Psoas muscle (tissue), 8 donors: ENCODE data around the gene CNN2. TPM values are rescaled to one million over a fixed set of nuclear protein-coding genes. Genes with fewer than 3 reads are reported as not detected.

ENCODE experiments used
- ATAC-seq, 4 donors: fragments of 200-7000 bp; cut with Tn5 transposase; one replicate each; pipeline ENCODE4 v1.9.1; 2020; ENCODE audit warnings: moderate library complexity in 3 of 4, mild to moderate bottlenecking in 2 of 4
- DNase-seq, 2 donors: peaks; one replicate each; pipeline ENCODE4 v3.0.0-alpha.2; 2020
- H3K27ac ChIP-seq: fragments of 200-600 bp; one replicate; pipeline ENCODE4 v1.8.0; 2022
- H3K27me3 ChIP-seq, 3 donors: fragments of 200-600 bp in 1 of 3; one replicate each; pipeline versions ENCODE4 v1.6.1 to v1.8.0; 2013 to 2022; ENCODE audit warnings: low read length in 2 of 3, mild to moderate bottlenecking in 2 of 3, moderate library complexity in 1 of 3; ENCODE audit not compliant: insufficient read depth in 3 of 3
- H3K36me3 ChIP-seq, 2 donors: fragments of 200-600 bp in 1 of 2; one replicate each; pipeline versions ENCODE4 v1.6.1 to v1.8.0; 2013 to 2022; ENCODE audit warnings: low read depth in 1 of 2, mild to moderate bottlenecking in 1 of 2, moderate library complexity in 1 of 2; ENCODE audit not compliant: insufficient read depth in 1 of 2
- H3K4me1 ChIP-seq: fragments of 200-600 bp; one replicate; pipeline ENCODE4 v1.8.0; 2022
- H3K4me3 ChIP-seq: fragments of 200-600 bp; one replicate; pipeline ENCODE4 v1.8.0; 2022; ENCODE audit warnings: mild to moderate bottlenecking
- H3K9me3 ChIP-seq: fragments of 200-600 bp; one replicate; pipeline ENCODE4 v1.8.0; 2022
- WGBS, 3 donors: extraction: QIAGEN DNeasy Blood & Tissue Kit; methylation state at CpG; one replicate each; pipeline versions ENCODE4 v1.1.6 to v1.1.7; 2013; 5-methylcytosine and 5-hydroxymethylcytosine counted together
- intact Hi-C, 2 donors: fragments of 100-400 bp; cut with DNase I; formaldehyde crosslinking; loops; one replicate each; pipeline versions ENCODE4 v1.11.0 to v1.14.2; 2022
- polyA plus RNA-seq, 3 donors: library from polyadenylated mRNA; stranded (reverse); fragments of 200-250 nt; gene quantifications; one replicate each; pipeline ENCODE4 v1.2.3, GENCODE V29; 2013
- total RNA-seq, 4 donors: library from RNA; stranded (reverse); fragmentation: NEBNext Ultra II Directional in 2 of 4; extraction: Animal tissue kit (Norgen Biotek cat#: 25700) in 2 of 4; gene quantifications; one replicate each; pipeline versions ENCODE4 v1.2.1 to v1.2.4, GENCODE V29; 2021 to 2023
- TF ChIP-seq, protein P1 (sequence below): fragments of 200-600 bp; IDR thresholded peaks from one replicate; pipeline ENCODE4 v1.8.0; 2022; ENCODE audit warnings: antibody characterized with exemption
- donor health status: healthy with polysubstance abuse.
- donor health status: DM: no; HTN: no; CAD: no; lungs with moderate emphysema.
- donor health status: Bipolar disorder and iron deficiency.
- donor health status: healthy.
- donor health status: DM: yes; HTN: yes; CAD: no.
- donor health status: DM: no; HTN: no; CAD: no.
- donor health status: DM: no; HTN: no; CAD: no.
- donor health status: DM: yes; HTN: yes; CAD: no.

CNN2 gene
- total and polyA plus RNA-seq, 7 donors, result 1.7 to 9.5 (median 6.3) TPM

DNA sequence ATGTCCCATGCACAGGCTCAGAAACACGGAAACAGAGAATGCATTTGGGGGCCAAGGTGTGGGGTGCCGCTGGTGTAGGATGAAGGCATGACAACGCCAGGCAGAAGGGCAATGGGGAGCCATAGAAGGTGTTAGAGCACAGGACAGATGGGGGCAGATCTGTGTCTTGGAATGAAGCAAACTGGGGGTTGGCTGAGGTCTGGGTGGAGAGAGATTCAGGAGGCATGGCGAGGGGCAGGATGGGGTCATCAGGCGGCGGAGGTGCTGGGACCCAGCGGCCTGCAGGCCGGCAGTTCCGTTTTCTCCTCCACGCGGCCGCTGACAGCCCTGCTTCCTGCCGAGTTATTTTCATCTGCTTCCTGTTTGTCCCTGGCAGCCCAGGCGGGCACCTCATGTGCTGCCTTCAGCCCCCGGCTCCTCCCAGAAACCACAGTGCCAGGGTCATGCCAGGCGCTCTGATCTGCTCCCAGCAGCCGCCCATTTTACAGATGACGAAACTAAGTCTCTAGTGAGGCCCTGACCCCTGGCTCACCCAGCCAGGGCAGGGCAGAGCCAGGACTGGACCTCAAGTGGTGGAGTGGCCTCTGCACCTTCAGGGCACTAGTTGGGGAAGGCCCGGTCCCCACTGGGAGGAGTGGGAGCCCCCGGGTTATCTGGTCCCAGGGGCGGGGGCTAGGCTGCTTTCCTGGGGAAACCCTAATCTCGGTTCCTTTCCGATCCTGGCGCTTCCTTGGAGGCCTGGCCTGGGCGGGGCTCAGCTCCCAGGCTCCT is 42.8 kb downstream of the CNN2 start:
- Histone ChIP-seq H3K36me3 (no peaks in the 10 kb centered on the region), H3K4me1 (peaks cover 23% of the 10 kb centered on the region), H3K4me3 (peak overlapping the region; percentile 53), H3K27ac (no peak overlapping the region), H3K9me3 (no peaks in the 10 kb centered on the region), H3K27me3 (peaks cover 0 to 79% (median 39%) of the 10 kb centered on the region in 3 donors)
- 50 to 62% (median 58%) methylated on average over 21 to 25 of the region's 25 CpGs for WGBS, 3 donors
- peak; percentile 67 to 83 for DNase-seq
- TF ChIP-seq, protein P1, sequence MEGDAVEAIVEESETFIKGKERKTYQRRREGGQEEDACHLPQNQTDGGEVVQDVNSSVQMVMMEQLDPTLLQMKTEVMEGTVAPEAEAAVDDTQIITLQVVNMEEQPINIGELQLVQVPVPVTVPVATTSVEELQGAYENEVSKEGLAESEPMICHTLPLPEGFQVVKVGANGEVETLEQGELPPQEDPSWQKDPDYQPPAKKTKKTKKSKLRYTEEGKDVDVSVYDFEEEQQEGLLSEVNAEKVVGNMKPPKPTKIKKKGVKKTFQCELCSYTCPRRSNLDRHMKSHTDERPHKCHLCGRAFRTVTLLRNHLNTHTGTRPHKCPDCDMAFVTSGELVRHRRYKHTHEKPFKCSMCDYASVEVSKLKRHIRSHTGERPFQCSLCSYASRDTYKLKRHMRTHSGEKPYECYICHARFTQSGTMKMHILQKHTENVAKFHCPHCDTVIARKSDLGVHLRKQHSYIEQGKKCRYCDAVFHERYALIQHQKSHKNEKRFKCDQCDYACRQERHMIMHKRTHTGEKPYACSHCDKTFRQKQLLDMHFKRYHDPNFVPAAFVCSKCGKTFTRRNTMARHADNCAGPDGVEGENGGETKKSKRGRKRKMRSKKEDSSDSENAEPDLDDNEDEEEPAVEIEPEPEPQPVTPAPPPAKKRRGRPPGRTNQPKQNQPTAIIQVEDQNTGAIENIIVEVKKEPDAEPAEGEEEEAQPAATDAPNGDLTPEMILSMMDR, result no peak
- peak in 2 of 4 donors; percentile 21 to 35 for ATAC-seq
- intact Hi-C loops, result no loop called here

DNA sequence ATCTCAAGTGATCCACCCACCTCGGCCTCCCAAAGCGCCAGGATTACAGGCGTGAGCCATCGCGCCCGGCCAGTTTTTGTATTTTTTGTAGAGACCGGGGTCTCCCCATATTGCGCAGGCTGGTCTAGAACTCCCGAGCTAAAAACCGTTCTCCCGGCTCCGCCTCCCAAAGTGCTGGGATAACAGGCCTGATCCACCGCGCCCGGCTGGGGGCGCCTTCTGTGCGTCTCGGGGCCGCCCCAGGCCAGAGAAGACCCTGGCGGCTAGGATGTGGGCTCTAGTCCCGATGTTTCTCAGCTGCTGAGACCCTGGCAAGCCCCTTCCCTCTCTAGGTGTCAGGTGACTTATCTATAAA is 44.1 kb downstream of the CNN2 start:
- no peak for ATAC-seq
- no peaks in the 10 kb centered on the region for H3K9me3 ChIP-seq
- no peak overlapping the region for H3K4me3 ChIP-seq
- TF ChIP-seq, protein P1, result no peak
- H3K27ac ChIP-seq, result no peak overlapping the region
- WGBS, 3 donors, result 8 to 12% (median 9%) methylated on average over 19 to 21 of the region's 21 CpGs
- H3K4me1 ChIP-seq, result peaks cover 14% of the 10 kb centered on the region
- peaks cover 0 to 69% (median 39%) of the 10 kb centered on the region in 3 donors for H3K27me3 ChIP-seq
- intact Hi-C loops, result no loop called here
- peak in 1 of 2 donors; percentile 37 for DNase-seq
- no peaks in the 10 kb centered on the region for H3K36me3 ChIP-seq

DNA sequence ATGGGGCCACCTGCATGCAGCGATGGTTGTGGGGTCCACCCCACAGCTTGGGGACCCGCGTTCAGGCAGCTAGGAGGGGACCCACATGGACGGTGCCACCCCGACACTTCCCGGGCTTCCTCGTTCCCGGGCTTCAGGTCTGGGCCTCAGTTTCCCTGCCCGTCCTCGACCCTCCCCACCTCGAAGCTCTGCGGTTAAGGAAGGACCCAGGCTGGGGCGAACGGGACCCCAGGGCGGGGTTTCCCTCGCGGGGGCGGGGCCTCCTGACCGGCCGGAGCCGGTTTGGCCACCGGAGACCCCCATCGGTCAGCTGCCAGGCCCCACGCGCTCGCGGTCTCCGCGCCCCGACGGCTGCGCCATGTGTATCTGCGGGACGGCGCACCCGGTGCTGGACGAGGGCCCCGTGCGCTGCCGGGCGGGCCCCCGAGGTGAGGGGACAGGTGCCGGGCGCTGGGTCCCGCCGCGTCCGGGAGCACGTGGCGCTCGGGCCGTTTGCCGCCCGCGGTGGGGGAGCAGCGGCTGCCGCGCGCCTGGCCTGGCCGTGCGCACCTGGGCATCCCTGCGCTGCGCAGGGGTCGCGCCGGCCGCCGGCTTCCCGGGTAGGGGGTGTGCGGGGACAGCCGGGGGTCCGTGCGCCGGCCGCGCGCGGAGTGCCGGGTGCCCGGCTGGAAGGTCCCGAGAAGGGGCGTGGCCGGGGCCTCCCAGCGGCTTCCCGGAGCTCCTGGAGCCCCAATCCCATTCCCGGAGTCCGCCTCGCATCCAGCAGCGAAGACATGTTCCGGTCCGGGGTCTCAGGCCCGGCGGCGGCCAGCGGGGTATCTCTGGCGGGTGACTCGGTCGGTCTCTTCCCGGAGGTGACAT is 44.8 kb downstream of the CNN2 start:
- 4 to 7% (median 5%) methylated on average over 57 to 99 of the region's 99 CpGs for WGBS, 3 donors
- peak overlapping the region; percentile 30 for H3K4me3 ChIP-seq
- H3K4me1 ChIP-seq, result peaks cover 10% of the 10 kb centered on the region
- no peaks in the 10 kb centered on the region for H3K36me3 ChIP-seq
- H3K27me3 ChIP-seq, result peaks cover 0 to 64% (median 36%) of the 10 kb centered on the region in 3 donors
- intact Hi-C loops, result no loop called here
- DNase-seq, result peak; percentile 17 to 51
- TF ChIP-seq, protein P1, result no peak
- no peaks in the 10 kb centered on the region for H3K9me3 ChIP-seq
- no peak overlapping the region for H3K27ac ChIP-seq
- no peak for ATAC-seq

DNA sequence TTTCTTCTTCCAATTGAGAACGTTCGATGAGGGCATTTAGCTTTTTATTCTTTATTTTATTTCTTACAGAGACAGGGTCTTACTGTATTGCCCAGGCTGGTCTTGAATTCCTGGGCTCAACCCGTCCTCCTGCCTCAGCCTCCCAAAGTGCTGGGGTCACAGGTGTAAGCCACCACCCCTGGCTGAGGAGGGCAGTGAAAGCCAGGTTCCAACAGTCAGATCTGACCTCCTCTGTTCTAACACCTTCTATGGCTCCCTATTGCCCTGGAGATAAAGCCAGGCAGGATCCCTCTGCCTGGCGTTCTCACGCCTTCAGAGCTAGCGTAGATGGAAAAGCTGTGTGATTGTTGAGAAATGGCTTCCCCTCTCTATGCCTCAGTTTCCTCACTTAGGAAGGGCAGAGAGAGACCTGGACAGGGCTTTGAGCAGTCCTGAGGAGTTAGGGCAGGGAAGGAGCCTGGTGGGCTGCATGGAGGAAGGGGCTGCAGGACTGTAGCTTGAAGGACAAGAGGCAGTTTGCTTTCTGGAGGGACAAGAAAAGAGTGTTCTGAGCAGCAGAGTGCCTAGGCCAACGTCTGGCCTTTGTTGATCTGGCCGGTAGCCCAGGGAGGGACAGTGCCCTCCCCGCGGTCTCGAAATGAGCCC is 46.1 kb downstream of the CNN2 start:
- intact Hi-C loops, result no loop called here
- peaks cover 3% of the 10 kb centered on the region for H3K4me1 ChIP-seq
- no peak for ATAC-seq
- no peak for DNase-seq
- peaks cover 0 to 51% (median 30%) of the 10 kb centered on the region in 3 donors for H3K27me3 ChIP-seq
- TF ChIP-seq, protein P1, result no peak
- H3K27ac ChIP-seq, result no peak overlapping the region
- H3K4me3 ChIP-seq, result no peak overlapping the region
- no peaks in the 10 kb centered on the region for H3K9me3 ChIP-seq
- 80 to 83% (median 81%) methylated on average over 11 of the region's 11 CpGs for WGBS, 3 donors
- no peaks in the 10 kb centered on the region for H3K36me3 ChIP-seq
